Limb (tissue), 2 donors: ENCODE results near the gene MYO7A.

Experiments used
- DNase-seq, 2 donors: peaks; one replicate each; pipeline ENCODE4 v3.0.0-alpha.2; 2016; ENCODE audit errors: extremely low spot score in 2 of 2

The MYO7A gene

DNA sequence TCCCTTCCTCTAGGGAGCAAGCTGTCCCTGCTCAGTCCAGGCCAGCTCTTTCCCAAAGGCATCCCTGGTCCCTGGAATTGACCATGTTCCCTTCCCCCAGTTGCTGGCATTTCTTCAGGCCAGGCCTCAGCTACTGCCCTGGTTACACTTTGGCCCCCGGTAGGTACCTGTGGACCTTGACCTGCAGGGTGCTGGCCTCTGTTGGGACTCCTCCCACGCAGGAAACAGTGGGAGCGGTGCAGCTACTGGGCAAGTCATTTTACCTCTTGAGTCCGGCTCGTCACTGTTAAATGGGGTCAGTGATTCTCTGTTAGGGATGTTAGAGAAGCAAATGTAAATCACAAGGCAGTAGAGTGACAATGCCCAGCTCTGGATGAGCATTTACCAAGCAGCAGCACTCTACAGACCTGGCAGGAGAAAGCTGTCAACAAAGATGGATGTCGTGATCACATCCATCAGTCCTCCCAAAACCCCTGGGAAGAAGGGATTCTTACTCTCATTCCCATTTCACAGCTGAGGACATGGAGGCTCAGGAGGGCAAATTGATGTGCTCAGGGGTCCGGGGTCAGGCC is 16.9 kb downstream of the MYO7A start:
- no peak for DNase-seq

DNA sequence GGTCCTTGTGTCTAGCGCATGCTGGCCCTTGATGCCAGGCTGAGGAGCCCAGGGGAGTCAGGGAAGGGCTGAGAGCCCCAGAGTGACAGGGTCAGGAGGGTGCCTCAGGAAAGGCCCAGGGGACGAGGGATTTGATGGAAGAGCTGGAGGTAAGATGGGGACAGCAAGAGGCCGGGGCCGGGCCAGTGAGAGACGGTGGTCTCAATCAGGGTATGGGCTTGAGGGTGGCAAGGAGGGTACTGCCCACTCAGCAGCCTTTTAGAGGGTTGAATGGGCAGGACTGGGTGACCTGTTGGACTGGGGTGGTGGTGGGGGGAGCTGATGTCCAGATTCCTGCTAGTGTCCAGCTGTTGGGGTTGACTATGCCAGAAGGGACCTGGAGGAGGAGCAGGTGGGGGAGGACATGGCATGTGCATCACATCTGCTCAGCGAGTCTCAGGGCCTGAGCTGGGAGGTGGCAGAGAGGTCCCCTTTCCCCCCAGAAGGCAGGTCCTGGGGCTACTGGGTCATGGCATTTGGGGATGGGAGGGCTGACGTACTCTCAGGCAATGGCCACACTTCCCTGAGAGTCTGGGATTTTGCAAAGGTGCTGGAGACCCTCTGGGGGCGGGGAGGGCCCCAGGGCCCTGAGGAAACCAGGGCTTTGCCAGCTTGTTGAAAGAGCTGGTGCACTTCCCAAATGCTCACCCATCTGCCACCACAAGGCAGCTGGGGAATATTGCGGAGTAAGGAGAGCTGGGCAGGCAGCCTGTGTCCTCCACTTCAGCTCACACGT is 18.4 kb downstream of the MYO7A start:
- no peak for DNase-seq

DNA sequence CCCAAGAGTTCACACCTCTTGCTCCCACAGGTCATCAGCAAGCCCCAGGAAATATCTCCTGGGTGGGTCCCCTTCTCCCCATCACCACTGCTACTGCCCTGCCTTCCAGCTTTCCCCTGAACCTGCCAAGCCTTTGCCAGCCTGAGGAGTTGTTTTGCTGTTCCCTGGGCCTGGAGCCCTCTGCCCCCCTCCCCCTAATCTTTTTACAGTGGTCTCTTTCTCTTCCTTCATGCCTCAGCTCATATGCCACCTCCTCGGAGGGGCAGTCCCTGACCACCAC is 18.9 kb downstream of the MYO7A start:
- DNase-seq: no peak

DNA sequence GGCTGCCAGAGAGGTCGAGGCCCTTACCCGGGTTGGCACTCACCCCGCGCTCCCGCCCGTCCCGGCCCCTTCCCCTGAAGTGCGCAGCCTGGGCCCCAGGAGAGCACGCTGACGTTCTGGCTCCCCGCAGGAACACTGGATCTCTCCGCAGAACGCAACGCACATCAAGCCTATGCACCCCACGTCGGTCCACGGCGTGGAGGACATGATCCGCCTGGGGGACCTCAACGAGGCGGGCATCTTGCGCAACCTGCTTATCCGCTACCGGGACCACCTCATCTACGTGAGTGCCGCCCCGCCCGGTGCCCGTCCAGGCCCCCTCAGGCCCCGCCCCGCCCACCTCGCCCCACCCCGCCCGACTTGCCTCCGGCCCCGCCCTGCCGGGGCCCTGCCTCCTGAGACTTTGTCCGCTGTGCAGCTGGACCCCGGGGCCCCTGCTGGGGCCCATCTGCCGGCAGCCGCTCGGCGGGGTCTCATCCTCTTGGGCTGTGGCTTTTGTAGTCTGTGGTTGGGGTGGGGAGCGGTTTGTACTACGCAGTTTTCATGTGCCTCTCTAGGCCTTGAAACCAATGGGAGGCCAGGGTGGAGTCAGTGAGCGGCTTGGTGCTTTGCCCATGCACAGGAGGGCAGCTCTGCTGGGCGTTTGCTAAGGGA is 19.7 kb downstream of the MYO7A start:
- DNase-seq: peak in 1 of 2 donors; percentile 60

DNA sequence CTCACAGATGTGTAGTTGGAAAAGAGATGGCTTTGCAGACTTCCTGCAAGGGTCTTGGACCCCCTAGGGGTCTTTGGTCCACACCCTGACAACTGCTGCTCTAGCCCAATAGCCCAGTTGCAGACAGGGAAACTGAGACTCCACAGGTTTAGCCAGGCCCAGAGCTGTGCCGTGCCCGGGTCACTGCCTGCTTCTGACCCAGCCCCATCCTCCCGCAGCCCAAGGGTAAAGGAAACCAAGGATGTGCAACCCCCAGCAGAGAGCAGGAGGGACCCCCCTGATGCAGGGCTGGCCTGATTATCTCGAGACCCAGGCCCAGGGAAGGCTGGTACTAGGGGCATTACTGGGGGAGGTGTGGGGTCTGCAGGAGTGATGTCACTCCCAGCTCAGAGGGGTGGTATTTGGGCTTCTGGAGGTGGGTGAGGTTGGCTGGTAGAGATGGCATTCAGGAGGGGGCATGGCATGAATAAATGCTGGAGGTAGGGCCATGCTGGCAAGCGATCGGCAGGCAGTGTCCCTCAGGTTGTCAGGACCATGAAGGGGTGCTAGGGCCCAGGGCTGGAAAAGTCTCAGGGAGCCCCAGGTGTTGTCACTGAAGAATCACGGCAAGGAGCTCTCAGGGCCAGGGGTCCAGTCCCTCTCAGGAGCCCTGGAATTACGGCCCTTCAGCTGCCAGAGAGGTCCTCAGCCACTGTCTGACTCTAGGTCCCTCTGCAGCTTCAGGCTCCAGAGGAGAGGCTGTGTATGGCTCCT is 21.1 kb downstream of the MYO7A start:
- no peak for DNase-seq

DNA sequence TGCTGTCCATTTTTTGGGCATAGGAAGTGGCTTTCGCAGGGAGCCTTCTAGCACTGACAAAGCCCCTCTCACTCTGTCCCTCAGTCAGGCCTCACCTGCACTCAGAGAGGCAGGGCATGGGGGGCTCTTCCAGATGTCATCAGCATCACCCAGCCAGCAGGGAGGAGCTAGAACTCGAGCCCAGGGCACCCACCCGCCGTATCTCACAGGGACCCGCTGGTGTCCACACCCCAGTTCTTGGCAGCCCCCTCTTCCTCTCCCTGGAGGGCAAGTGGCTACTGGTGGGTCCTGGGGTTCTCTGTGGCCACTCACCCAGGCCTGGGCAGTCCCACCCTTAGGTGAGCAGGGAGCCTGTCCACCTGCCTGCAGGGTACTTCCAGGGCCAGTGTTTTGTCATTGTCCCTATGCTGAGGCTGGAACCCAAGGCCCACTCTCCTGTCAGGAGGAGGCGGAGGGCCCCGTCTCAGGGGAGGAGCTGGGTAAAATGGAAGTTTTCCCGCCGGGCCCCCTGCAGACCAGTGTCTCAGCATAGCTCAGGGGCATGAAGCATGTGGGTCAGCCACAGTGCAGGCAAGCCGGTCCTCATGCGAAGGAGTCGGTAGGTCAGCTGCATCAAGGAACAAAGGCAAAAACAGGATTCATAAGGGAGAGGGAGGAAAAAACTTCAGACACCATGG is 21.8 kb downstream of the MYO7A start:
- no peak for DNase-seq

DNA sequence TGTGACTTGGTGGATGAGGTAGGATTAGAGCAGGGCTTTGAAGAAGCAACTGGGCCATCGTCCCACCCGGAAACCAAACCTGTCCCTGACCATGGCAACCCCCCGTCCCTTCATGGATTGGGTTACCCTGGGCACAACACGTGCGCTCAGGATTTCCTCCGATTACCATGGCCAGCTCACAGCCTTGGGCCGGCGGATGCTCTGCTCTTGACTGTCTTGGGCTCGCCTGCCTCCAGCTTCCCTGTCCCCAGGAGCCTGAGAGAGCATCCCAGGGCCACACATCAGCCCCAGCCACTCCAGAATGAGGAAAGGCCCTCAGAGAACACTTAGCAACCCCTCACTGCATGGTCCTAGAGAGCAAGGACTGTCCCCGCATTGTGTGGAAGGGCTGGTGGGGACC is 22.8 kb downstream of the MYO7A start:
- no peak for DNase-seq

DNA sequence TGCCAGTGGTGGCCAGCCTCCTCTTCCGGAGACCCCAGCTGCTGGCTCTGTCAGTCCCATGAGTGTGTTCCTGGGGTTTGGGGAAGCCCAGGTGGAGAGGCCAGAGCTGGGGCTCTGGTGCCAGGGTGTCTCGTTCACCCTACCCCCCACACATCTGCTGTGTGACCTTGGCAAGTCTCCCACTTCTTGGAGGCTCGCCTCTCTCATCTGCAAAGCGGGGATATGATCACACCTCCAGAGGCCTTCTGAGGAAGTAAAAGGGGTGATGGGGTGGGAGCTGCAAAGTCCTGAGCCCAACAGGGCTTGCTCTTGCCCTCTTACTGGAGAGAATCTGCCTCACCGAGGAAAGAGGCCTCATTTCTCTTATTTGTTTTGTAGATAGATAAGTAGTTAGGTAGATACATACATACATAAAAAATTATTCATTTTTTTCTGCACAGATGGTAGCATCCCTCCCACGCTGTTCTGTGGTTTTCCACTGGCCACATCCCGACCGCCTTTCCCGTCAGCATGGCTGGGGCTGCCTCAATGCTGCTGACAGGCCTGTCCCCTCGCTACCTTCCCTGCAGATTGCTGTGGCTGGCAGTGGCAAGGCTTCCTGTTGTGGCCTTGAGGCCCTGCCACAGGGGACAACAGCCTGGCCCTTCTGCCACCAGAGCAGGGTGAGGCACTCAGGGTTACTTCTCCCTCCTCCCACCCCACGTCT is 23.9 kb downstream of the MYO7A start:
- DNase-seq: no peak

DNA sequence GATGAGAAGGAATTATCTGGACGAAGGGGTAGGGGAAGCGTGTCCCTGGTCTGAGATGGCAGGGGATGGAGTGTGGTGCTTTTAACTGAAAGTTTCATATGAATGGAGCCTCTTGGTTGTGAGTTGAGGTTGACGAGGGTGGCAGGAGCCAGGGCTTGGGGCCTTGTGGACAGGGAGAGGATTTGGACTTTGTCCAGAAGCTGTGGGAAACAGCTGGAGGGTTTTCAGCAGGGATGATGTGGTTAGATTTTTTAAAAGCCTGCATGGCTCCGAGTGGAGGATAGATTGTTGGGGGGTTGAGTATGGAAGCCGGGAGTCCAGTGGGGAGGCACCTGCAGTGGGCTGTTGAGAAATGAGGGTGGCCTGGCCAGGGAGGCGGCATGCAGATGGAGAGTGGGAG is 24.8 kb downstream of the MYO7A start:
- no peak for DNase-seq

DNA sequence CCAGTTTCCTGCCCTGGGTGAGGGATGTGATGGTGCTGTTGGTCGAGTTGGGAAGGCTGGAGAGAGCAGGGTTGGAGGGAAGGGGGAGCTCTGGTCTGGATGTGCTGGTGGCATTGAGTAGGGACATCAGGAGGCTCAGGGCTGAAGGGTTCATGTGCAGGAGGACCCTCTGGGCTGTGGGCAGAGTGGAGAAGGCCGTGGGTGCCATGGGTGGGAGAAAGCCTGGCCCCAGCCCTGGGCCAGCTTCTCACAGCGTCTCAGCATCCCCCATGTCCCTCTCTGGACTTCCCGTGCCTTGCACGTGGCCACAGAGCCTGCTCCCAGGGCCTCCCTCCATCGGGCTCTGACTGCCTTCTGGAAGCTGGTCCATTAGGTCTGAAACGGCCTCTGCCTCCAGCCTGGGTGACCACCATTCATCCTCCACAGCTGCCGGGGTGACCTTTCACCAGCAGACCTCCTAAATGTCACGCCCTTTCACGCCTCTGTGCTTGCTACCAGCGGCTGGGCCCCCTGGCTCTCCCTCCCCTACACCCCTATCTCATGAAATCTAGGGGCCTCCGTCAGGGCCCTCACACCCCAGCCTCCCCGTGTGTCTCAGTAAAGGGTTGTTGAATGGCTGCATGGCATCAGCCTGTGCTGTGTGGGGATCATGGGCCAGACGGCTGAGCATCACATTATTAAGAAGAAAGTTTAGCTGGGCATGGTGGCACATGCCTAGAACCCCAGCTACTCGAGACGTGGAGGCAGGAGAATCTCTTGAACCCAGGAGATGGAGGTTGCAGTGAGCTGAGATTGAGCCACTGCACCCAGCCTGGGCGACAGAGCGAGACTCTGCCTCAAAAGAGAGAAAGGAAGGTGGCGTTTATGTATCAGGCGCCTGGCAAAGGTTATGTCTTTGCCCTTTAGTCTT is 25.5 kb downstream of the MYO7A start:
- DNase-seq: no peak

DNA sequence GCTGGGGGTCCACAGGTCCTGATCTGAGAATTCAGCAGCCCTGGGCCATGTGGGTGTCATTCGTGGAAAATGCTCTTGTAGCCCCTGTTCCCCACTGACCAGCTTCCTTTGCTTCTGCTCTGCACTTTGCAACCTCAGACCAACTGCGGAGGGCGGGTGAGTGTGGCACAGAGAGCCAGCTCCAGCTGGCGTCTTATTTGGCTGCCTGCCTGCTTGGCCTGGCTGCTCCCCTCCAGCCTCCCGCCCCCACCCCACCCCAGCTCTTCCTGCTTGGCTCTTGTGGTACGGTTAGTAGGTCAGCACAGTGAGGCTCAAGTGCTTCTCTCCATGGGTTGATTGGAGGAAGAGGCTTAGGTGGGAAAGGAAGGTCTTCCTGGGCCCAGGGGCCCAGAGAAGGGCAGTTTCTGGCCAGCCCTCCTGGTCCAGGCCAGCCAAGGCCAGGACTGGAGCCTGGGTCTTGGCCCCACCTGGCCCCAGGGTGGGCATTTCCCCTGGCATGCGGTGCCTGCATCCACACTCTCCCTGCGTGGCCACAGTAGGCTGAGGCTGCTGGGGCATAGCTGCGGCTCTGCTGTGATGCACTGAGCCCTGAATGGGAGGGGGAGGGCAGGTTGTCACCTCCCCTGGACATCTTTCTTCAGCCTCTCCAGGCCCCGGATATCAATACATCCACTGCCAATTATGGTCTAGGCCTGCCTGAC is 26.5 kb downstream of the MYO7A start:
- no peak for DNase-seq

DNA sequence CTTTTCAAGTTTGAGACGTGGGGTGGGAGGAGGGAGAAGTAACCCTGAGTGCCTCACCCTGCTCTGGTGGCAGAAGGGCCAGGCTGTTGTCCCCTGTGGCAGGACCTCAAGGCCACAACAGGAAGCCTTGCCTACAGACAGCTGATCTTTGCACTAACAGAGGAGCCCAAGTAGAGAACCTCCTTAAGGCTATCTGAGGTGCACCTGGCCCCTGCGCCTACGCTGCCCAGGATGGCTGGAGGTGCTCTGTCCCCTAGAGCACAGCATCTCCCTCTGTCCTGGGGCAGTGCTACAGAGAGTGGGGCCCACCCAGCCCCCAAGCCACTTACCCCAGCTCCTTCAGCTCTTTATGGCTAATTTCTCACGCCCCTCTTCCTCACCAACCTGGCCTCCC is 27.0 kb downstream of the MYO7A start:
- DNase-seq: no peak

DNA sequence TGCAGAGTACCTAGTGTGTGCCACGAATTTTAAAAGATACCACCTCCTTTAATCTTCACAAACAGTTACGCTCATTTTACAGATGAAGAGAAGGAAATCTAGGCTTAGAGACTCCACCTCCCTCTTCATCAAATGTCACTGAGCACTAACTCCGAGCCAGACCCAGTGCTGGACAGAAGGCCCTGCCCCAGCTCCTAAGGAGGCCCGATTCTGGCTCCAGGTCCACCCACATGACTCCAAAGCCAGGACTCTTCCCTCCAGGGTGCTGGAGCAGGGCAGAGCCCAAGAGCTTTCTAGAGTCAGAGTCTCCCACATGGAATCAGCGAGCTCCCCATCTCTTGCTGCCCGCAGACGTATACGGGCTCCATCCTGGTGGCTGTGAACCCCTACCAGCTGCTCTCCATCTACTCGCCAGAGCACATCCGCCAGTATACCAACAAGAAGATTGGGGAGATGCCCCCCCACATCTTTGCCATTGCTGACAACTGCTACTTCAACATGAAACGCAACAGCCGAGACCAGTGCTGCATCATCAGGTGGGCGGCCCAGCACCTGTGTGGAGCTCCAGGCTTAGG is 27.6 kb downstream of the MYO7A start:
- no peak for DNase-seq

DNA sequence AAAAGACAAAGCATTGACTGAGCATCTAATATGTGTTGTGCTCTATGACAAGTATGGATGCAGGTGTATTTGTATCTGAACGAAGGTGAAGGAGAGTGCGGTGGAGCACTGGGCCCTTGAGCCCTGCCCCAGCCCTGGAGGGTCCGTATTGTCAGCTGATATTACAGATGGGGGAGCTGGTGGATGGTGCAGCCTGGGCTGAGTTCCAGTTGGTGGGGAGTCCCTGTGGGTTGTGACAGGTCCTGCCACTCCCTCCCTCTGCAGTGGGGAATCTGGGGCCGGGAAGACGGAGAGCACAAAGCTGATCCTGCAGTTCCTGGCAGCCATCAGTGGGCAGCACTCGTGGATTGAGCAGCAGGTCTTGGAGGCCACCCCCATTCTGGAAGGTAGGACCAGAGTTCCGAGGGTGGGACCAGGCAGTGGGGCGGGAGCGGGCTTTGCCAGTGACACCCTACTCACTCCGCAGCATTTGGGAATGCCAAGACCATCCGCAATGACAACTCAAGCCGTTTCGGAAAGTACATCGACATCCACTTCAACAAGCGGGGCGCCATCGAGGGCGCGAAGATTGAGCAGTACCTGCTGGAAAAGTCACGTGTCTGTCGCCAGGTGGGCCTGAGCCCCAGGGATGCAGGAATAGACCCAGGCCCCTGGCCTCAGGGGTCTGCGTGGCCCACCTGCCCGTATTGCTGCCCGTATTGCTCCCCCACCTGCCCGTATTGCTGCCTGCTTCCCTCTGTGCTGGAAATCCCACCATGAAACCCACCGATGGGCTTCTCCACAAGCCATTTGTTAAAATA is 28.6 kb downstream of the MYO7A start:
- no peak for DNase-seq

DNA sequence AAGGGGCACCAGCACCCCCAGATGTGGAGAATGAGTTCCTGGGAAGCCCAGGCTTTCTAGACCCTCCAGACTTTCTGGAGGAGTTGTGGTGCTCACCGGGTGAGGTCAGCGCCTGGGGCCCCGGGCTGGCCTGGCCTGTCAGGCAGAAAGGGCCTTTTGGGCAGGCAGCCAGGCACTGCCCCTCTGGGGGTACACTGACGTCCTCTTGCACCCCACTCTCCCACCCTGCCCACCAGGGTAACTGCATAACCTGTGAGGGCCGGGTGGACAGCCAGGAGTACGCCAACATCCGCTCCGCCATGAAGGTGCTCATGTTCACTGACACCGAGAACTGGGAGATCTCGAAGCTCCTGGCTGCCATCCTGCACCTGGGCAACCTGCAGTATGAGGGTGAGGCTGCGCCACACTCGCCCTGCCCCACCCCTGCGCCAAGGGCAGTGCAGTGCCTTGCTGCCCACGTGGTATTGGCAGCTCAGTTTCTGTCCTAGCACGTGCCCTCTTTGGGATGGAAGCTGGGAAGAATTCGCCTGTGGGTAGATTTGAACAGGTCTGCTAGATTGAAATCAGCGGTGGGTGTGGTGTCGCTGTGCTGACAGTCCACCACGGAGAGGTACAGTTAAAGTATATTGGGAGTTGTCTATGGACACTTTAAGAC is 30.1 kb downstream of the MYO7A start:
- DNase-seq: no peak

DNA sequence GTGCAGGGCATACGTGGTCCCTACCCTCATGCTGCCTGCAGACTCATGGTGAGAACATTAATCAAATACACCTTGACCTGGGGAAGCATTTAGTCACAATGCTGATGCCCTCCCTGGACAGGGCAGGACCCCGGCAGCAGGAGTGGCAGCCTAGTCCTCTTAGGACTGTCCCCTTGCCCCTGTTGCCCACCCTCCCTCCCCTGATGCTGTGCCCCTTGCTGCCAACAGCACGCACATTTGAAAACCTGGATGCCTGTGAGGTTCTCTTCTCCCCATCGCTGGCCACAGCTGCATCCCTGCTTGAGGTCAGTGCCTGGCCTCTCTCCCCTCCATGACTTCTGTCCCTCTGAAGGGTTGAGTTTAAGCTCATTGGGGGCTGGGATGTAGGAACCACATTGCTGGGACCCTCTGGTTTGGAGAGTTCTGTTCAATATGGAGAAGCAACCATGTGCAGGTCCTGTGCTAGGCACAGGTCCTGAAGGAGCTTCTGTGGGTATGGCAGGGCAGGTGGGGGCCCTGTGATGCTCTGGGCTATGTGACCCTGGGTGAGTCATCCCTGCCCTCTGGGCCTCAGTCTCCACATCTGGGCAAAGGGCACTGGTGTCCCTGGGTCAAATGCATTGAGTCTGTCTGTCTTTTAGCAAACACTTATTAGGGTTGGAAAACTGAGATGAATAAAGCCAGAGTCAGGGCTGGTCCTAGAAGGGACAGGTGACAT is 31.3 kb downstream of the MYO7A start:
- no peak for DNase-seq

DNA sequence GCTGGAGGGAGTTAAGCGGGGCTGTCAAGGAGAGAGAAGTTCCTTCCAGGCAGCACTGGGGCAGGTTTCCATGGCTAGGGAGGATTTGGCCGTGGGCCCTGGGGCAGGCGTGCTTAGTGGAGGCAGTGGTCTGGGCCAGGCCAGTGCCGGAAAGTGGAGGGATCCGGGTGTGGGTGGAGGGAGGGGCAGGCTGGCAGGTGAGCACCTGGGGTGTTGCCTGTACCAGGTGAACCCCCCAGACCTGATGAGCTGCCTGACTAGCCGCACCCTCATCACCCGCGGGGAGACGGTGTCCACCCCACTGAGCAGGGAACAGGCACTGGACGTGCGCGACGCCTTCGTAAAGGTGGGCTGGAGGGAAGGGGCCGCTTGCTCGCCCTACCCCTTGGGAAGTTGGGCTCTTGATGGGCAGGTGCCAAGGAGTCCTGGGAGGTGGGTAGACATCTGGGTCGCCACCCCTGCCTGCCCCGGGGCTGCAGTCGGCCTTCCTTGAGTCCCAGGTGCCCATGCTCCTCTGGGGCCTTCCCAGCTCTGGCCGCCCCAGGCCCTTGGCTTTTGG is 32.0 kb downstream of the MYO7A start:
- DNase-seq: no peak
